ENCODE data around the gene DHX38. TPM values are rescaled to one million over a fixed set of nuclear protein-coding genes. Genes with fewer than 3 reads are reported as not detected.

Gene DHX38
- total RNA-seq, 4 donors from 2014 or later = 37.6 to 60.8 (median 52.8) TPM

GRCh38 chr16:72142476-72142875 is 48.8 kb downstream of the DHX38 start:
- Histone ChIP-seq H3K4me3 (no peak overlapping the region), H3K27ac (no peak overlapping the region), H3K27me3 (no peaks in the 10 kb centered on the region), H3K36me3 (no peaks in the 10 kb centered on the region), H3K9me3 (no peaks in the 10 kb centered on the region), H3K4me1 (no peaks in the 10 kb centered on the region)
- 88 to 89% methylated on average over 1 of the region's 1 CpG for WGBS, 2 donors (ENCODE audit: low coverage in 1 of 2)
- no peak for DNase-seq
- intact Hi-C loops (cut with DNase I; ENCODE audit: low total_unique reads) (no loop called here), in situ Hi-C loops (cut with MboI; ENCODE audit: low pct_ligation_motif_present in 1 of 4, low pct_unique_long_range_greater_than_20kb in 1 of 4, low sequenced_read_pairs in 3 of 4) (loop anchor here in 1 of 4 donors (25.0 kb wide), 1 partner anchor 320 kb away; no protein-coding TSS in a partner anchor)
- TF ChIP-seq POLR2AphosphoS5 (IDR thresholded peaks at IDR 0.05) (no peak), POLR2A (IDR thresholded peaks at IDR 0.05) (no peak), CTCF (IDR thresholded peaks at IDR 0.05) (no peak), EP300 (IDR thresholded peaks at IDR 0.05; ENCODE audit: low read depth) (no peak)

GRCh38 chr16:72149676-72150464 is 56.2 kb downstream of the DHX38 start:
- Histone ChIP-seq H3K27me3 (no peaks in the 10 kb centered on the region), H3K4me1 (no peaks in the 10 kb centered on the region), H3K4me3 (no peak overlapping the region), H3K9me3 (no peaks in the 10 kb centered on the region), H3K36me3 (no peaks in the 10 kb centered on the region), H3K27ac (no peak overlapping the region)
- in situ Hi-C loops (cut with MboI; ENCODE audit: low pct_ligation_motif_present in 1 of 4, low pct_unique_long_range_greater_than_20kb in 1 of 4, low sequenced_read_pairs in 3 of 4) (loop anchor here in 1 of 4 donors (25.0 kb wide), 1 partner anchor 312 kb away; no protein-coding TSS in a partner anchor), intact Hi-C loops (cut with DNase I; ENCODE audit: low total_unique reads) (no loop called here)
- WGBS, 2 donors (ENCODE audit: low coverage in 1 of 2) = 63 to 77% methylated on average over 5 to 8 of the region's 8 CpGs
- DNase-seq = no peak
- no peak for TF ChIP-seq POLR2AphosphoS5 (IDR thresholded peaks at IDR 0.05)
- TF ChIP-seq POLR2A (IDR thresholded peaks at IDR 0.05) = no peak
- no peak for TF ChIP-seq CTCF (IDR thresholded peaks at IDR 0.05)
- no peak for TF ChIP-seq EP300 (IDR thresholded peaks at IDR 0.05; ENCODE audit: low read depth)

GRCh38 chr16:72159386-72159785 is 65.7 kb downstream of the DHX38 start:
- Histone ChIP-seq H3K4me3 (no peak overlapping the region), H3K9me3 (no peaks in the 10 kb centered on the region), H3K4me1 (peaks cover 0 to 15% (median 3%) of the 10 kb centered on the region in 4 donors), H3K27ac (no peak overlapping the region), H3K36me3 (no peaks in the 10 kb centered on the region), H3K27me3 (no peaks in the 10 kb centered on the region)
- TF ChIP-seq CTCF (IDR thresholded peaks at IDR 0.05) (no peak), POLR2AphosphoS5 (IDR thresholded peaks at IDR 0.05) (no peak), POLR2A (IDR thresholded peaks at IDR 0.05) (no peak)
- intact Hi-C loops (cut with DNase I; ENCODE audit: low total_unique reads) (no loop called here), in situ Hi-C loops (cut with MboI; ENCODE audit: low pct_ligation_motif_present in 1 of 4, low pct_unique_long_range_greater_than_20kb in 1 of 4, low sequenced_read_pairs in 3 of 4) (no loop called here)
- WGBS, 2 donors (ENCODE audit: low coverage in 1 of 2) = 63 to 100% methylated on average over 1 to 2 of the region's 2 CpGs
- no peak for DNase-seq

GRCh38 chr16:72159801-72160200 is 66.2 kb downstream of the DHX38 start:
- Histone ChIP-seq H3K4me1 (peaks cover 0 to 15% (median 3%) of the 10 kb centered on the region in 4 donors), H3K27ac (no peak overlapping the region), H3K36me3 (no peaks in the 10 kb centered on the region), H3K9me3 (no peaks in the 10 kb centered on the region), H3K27me3 (no peaks in the 10 kb centered on the region), H3K4me3 (no peak overlapping the region)
- in situ Hi-C loops (cut with MboI; ENCODE audit: low pct_ligation_motif_present in 1 of 4, low pct_unique_long_range_greater_than_20kb in 1 of 4, low sequenced_read_pairs in 3 of 4) (no loop called here), intact Hi-C loops (cut with DNase I; ENCODE audit: low total_unique reads) (no loop called here)
- 67 to 77% methylated on average over 2 of the region's 2 CpGs for WGBS, 2 donors (ENCODE audit: low coverage in 1 of 2)
- no peak for DNase-seq
- TF ChIP-seq EP300 (IDR thresholded peaks at IDR 0.05; ENCODE audit: low read depth) (no peak), POLR2AphosphoS5 (IDR thresholded peaks at IDR 0.05) (no peak), POLR2A (IDR thresholded peaks at IDR 0.05) (no peak), CTCF (IDR thresholded peaks at IDR 0.05) (no peak)

Measured in transverse colon (tissue), 4 donors.